Fibroblast of skin of abdomen (primary cell): Measurements from ENCODE around the gene LAMA2.
A peak's percentile ranks its signal among the peaks of the same experiment; 100 is the strongest.

Experiments
- DNase-seq: peaks from one replicate; pipeline ENCODE4 v3.0.0-alpha.2; 2013

Gene LAMA2

GRCh38 chr6:129320892-129321291 is 438.0 kb downstream of the LAMA2 start:
- no peak for DNase-seq

GRCh38 chr6:129321303-129321702 is 438.4 kb downstream of the LAMA2 start:
- DNase-seq: no peak

GRCh38 chr6:129324345-129324744 is 441.4 kb downstream of the LAMA2 start:
- no peak for DNase-seq

- DNase-seq: peak; percentile 22
These were observed 446.7 kb downstream of the LAMA2 start for GRCh38 chr6:129329678-129330077.

- peak; percentile 68 for DNase-seq
These were observed 448.7 kb downstream of the LAMA2 start for GRCh38 chr6:129331450-129332138.

GRCh38 chr6:129335792-129336191 is 452.9 kb downstream of the LAMA2 start:
- DNase-seq: no peak

- no peak for DNase-seq
These were observed 455.7 kb downstream of the LAMA2 start for GRCh38 chr6:129338683-129339082.

- peak; percentile 78 for DNase-seq
These were observed 458.0 kb downstream of the LAMA2 start for GRCh38 chr6:129340983-129341382.

GRCh38 chr6:129342243-129342642 is 459.3 kb downstream of the LAMA2 start:
- DNase-seq: peak; percentile 68

- DNase-seq: no peak
These were observed 459.9 kb downstream of the LAMA2 start for GRCh38 chr6:129342796-129343195.

GRCh38 chr6:129344379-129344778 is 461.4 kb downstream of the LAMA2 start:
- DNase-seq: no peak

GRCh38 chr6:129345890-129346289 is 463.0 kb downstream of the LAMA2 start:
- peak; percentile 77 for DNase-seq

- no peak for DNase-seq
These were observed 464.0 kb downstream of the LAMA2 start for GRCh38 chr6:129346964-129347363.

GRCh38 chr6:129350278-129350677 is 467.3 kb downstream of the LAMA2 start:
- no peak for DNase-seq

GRCh38 chr6:129351807-129352206 is 468.9 kb downstream of the LAMA2 start:
- DNase-seq: no peak

GRCh38 chr6:129353067-129353466 is 470.1 kb downstream of the LAMA2 start:
- no peak for DNase-seq

- DNase-seq: no peak
These were observed 473.2 kb downstream of the LAMA2 start for GRCh38 chr6:129356129-129356528.

GRCh38 chr6:129359811-129360681 is 477.1 kb downstream of the LAMA2 start:
- peak; percentile 23 for DNase-seq

- no peak for DNase-seq
These were observed 477.7 kb downstream of the LAMA2 start for GRCh38 chr6:129360682-129360955.

- no peak for DNase-seq
These were observed 481.1 kb downstream of the LAMA2 start for GRCh38 chr6:129364037-129364436.

- DNase-seq: no peak
These were observed 481.8 kb downstream of the LAMA2 start for GRCh38 chr6:129364767-129365166.

- no peak for DNase-seq
These were observed 485.1 kb downstream of the LAMA2 start for GRCh38 chr6:129368076-129368475.

- DNase-seq: no peak
These were observed 486.0 kb downstream of the LAMA2 start for GRCh38 chr6:129368970-129369369.

- no peak for DNase-seq
These were observed 486.8 kb downstream of the LAMA2 start for GRCh38 chr6:129369737-129370136.
